GM12878 (cell line): ENCODE measurements around the gene CLK2. TPM values are rescaled to one million over a fixed set of nuclear protein-coding genes. Genes with fewer than 3 reads are reported as not detected.
A peak's percentile ranks its signal among the peaks of the same experiment; 100 is the strongest.

Source experiments
- ATAC-seq: fragments of 200-7000 bp; cut with Tn5 transposase; 3 replicates; pipeline ENCODE4 v1.9.1; 2020; ENCODE audit warnings: mild to moderate bottlenecking, moderate library complexity
- BruUV-seq: library from RNA; stranded (reverse); fragments of 400-500 nt; replicated peaks from 2 replicates; lab custom pipeline; 2021; lab: Mats Ljungman, UMichigan
- CTCF ChIA-PET: fragments of 300-600 bp; sonication (Branson Sonifier 250); formaldehyde crosslinking; extraction: SDS; loops from one replicate; lab custom pipeline; 2021; ENCODE audit warnings: inconsistent platforms; lab: Yijun Ruan, JAX
- POLR2A ChIA-PET: fragments of 350-600 bp; formaldehyde crosslinking; extraction: SDS; loops from one replicate; lab custom pipeline; 2021; ENCODE audit warnings: inconsistent platforms; lab: Charles Lee
- RAD21 ChIA-PET: fragments of 300-600 bp; sonication (Branson Sonifier 250); formaldehyde crosslinking; loops from one replicate; lab custom pipeline; 2023; ENCODE audit warnings: antibody characterized with exemption; ENCODE audit not compliant: unreplicated experiment; lab: Charles Lee
- SMC1A ChIA-PET: fragments of 300-600 bp; sonication (Branson Sonifier 250); formaldehyde crosslinking; loops from one replicate; lab custom pipeline; 2023; ENCODE audit not compliant: unreplicated experiment, uncharacterized antibody; lab: Charles Lee
- DNase-seq: peaks from one replicate; pipeline ENCODE4 v3.0.0-alpha.2; 2011; ENCODE audit warnings: low read depth, low spot score
- FAIRE-seq: peaks from 3 replicates; lab custom pipeline; 2011; peaks lifted over from hg19 to GRCh38; lab: Jason Lieb, UNC
- H2AFZ ChIP-seq: 2 replicates; pipeline ENCODE4 v1.6.0; 2011; ENCODE audit warnings: low read depth, low read length, control low read depth; ENCODE audit not compliant: control insufficient read depth
- H3K27ac ChIP-seq: 2 replicates; pipeline ENCODE4 v1.5.1; 2011; ENCODE audit warnings: control low read depth; ENCODE audit not compliant: control insufficient read depth, insufficient read depth
- H3K27me3 ChIP-seq, 2 experiments: replicated peaks in 1 of 2; 2 replicates each; pipeline versions ENCODE4 v1.6.0 to v1.6.1; 2011; ENCODE audit warnings: low read length in 1 of 2; ENCODE audit not compliant: control insufficient read depth in 2 of 2, insufficient read depth in 2 of 2
- H3K36me3 ChIP-seq, 2 experiments: 2 replicates each; pipeline ENCODE4 v1.5.1; 2011; ENCODE audit warnings: low read length in 1 of 2; ENCODE audit not compliant: control insufficient read depth in 2 of 2, insufficient read depth in 2 of 2
- H3K4me1 ChIP-seq: 2 replicates; pipeline ENCODE4 v1.6.1; 2011; ENCODE audit warnings: mild to moderate bottlenecking, low read length, moderate library complexity, mixed read lengths; ENCODE audit not compliant: control insufficient read depth, insufficient read depth
- H3K4me2 ChIP-seq: 2 replicates; pipeline ENCODE4 v1.6.0; 2011; ENCODE audit warnings: control low read depth; ENCODE audit not compliant: control insufficient read depth, insufficient read depth
- H3K4me3 ChIP-seq: fragments of 200-600 bp; sonication (generic); 2 replicates; pipeline ENCODE4 v1.5.1; 2016
- H3K79me2 ChIP-seq: 2 replicates; pipeline ENCODE4 v1.6.0; 2011; ENCODE audit warnings: low read length; ENCODE audit not compliant: control insufficient read depth, insufficient read depth
- H3K9ac ChIP-seq: 2 replicates; pipeline ENCODE4 v1.8.0; 2011; ENCODE audit warnings: low read length, control low read depth, mixed read lengths; ENCODE audit not compliant: control insufficient read depth, insufficient read depth
- H3K9me3 ChIP-seq: replicated peaks from 3 replicates; pipeline ENCODE4 v1.5.1; 2011; ENCODE audit warnings: mild to moderate bottlenecking, low read length; ENCODE audit not compliant: control insufficient read depth, insufficient read depth
- H4K20me1 ChIP-seq: 2 replicates; pipeline ENCODE4 v1.6.0; 2011; ENCODE audit not compliant: control insufficient read depth, insufficient read depth
- PKNOX1 ChIP-seq: fragments of 450-650 bp; IDR thresholded peaks from 2 replicates; pipeline ENCODE4 v1.6.1; 2016; ENCODE audit warnings: mild to moderate bottlenecking
- RAD21 ChIP-seq: IDR thresholded peaks from 2 replicates; pipeline ENCODE4 v1.6.1; 2011; ENCODE audit warnings: mild to moderate bottlenecking, low read depth, low read length, moderate library complexity; ENCODE audit not compliant: insufficient read depth
- REST ChIP-seq: IDR thresholded peaks from 2 replicates; pipeline ENCODE4 v1.6.1; 2012; ENCODE audit warnings: mild to moderate bottlenecking, low read depth, low read length
- SIN3A ChIP-seq: IDR thresholded peaks from 2 replicates; pipeline ENCODE4 v1.6.1; 2012; ENCODE audit warnings: low read depth, low read length, improper control_type of control experiment
- TAF1 ChIP-seq: IDR thresholded peaks from 2 replicates; pipeline ENCODE4 v1.6.1; 2011; ENCODE audit warnings: mild to moderate bottlenecking, low read depth, low read length, borderline replicate concordance
- ZNF207 ChIP-seq: fragments of 450-650 bp; IDR thresholded peaks from 2 replicates; pipeline ENCODE4 v1.6.1; 2014; ENCODE audit warnings: antibody characterized with exemption, mild to moderate bottlenecking, borderline replicate concordance
- ZNF217 ChIP-seq: fragments of 450-650 bp; IDR thresholded peaks from 2 replicates; pipeline ENCODE4 v1.6.1; 2017; ENCODE audit warnings: antibody characterized with exemption, mild to moderate bottlenecking
- WGBS: methylation state at CpG from one replicate; pipeline ENCODE4 v1.1.6; 2016; ENCODE audit warnings: low lambda C conversion rate; ENCODE audit not compliant: insufficient replicate concordance, insufficient coverage; ENCODE audit errors: missing lambda C conversion rate; 5-methylcytosine and 5-hydroxymethylcytosine counted together
- in situ Hi-C: fragments of 300-500 bp; cut with MboI; formaldehyde crosslinking; loops from 9 replicates; pipeline ENCODE4 v1.14.3; 2018; ENCODE audit warnings: mixed read lengths
- intact Hi-C: fragments of 100-400 bp; cut with micrococcal nuclease; formaldehyde crosslinking; loops from one replicate; pipeline ENCODE4 v1.14.2; 2022; ENCODE audit not compliant: unreplicated experiment
- polyA plus RNA-seq, 11 experiments: library from polyadenylated mRNA; depleted of rRNA in 4 of 11; unstranded in 6 of 11; stranded (reverse) in 5 of 11; fragments of >200 nt; fragmentation: Nextera tagmentation in 4 of 11; fragmentation: Illumina TruSeq in 1 of 11; extraction: Ambion mirVana in 4 of 11; extraction: Trizol in 1 of 11; gene quantifications; 1 replicate in 1 of 11; 2 replicates in 10 of 11; pipeline versions ENCODE4 v1.2.1 to v1.2.3, GENCODE V29; 2011 to 2016; ENCODE audit warnings: inconsistent platforms in 2 of 11, missing spikeins in 2 of 11, low read depth in 1 of 11
- total RNA-seq, 4 experiments: library from RNA; depleted of rRNA in 3 of 4; stranded (reverse); fragments of >200 nt in 3 of 4; fragmentation: Illumina TruSeq in 1 of 4; extraction: Trizol in 1 of 4; gene quantifications; 2 replicates each; pipeline versions ENCODE4 v1.2.1 to v1.2.3, GENCODE V29; 2013 to 2021
- TF ChIP-seq, protein P1 (sequence below): fragments of 150-350 bp; IDR thresholded peaks from 2 replicates; pipeline ENCODE4 v1.6.1; 2016; ENCODE audit warnings: low read depth, low read length
- TF ChIP-seq, protein P2 (sequence below), 3 experiments: IDR thresholded peaks in 2 of 3; conservative IDR thresholded peaks in 1 of 3; 2 replicates each; pipeline ENCODE4 v1.5.1; 2011; ENCODE audit warnings: low read depth in 3 of 3, low read length in 3 of 3, mild to moderate bottlenecking in 3 of 3, control low read depth in 2 of 3, moderate library complexity in 2 of 3, inconsistent platforms in 1 of 3, mixed read lengths in 1 of 3; ENCODE audit not compliant: control insufficient read depth in 2 of 3, insufficient read depth in 1 of 3; ENCODE audit errors: extremely low read depth in 1 of 3

CLK2 gene
- total and polyA plus RNA-seq, 10 of the 15 experiments (the other 5 are each of a cell fraction or from before 2014, with no cell fraction given), result 11.1 to 83.7 (median 36.7) TPM

GRCh38 chr1:155278689-155279160, 5.4 kb upstream of the CLK2 start (continued):
- TF ChIP-seq, protein P1, sequence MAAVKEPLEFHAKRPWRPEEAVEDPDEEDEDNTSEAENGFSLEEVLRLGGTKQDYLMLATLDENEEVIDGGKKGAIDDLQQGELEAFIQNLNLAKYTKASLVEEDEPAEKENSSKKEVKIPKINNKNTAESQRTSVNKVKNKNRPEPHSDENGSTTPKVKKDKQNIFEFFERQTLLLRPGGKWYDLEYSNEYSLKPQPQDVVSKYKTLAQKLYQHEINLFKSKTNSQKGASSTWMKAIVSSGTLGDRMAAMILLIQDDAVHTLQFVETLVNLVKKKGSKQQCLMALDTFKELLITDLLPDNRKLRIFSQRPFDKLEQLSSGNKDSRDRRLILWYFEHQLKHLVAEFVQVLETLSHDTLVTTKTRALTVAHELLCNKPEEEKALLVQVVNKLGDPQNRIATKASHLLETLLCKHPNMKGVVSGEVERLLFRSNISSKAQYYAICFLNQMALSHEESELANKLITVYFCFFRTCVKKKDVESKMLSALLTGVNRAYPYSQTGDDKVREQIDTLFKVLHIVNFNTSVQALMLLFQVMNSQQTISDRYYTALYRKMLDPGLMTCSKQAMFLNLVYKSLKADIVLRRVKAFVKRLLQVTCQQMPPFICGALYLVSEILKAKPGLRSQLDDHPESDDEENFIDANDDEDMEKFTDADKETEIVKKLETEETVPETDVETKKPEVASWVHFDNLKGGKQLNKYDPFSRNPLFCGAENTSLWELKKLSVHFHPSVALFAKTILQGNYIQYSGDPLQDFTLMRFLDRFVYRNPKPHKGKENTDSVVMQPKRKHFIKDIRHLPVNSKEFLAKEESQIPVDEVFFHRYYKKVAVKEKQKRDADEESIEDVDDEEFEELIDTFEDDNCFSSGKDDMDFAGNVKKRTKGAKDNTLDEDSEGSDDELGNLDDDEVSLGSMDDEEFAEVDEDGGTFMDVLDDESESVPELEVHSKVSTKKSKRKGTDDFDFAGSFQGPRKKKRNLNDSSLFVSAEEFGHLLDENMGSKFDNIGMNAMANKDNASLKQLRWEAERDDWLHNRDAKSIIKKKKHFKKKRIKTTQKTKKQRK, result no peak
- TF ChIP-seq ZNF217 (no peak), TAF1 (no peak)

DNA sequence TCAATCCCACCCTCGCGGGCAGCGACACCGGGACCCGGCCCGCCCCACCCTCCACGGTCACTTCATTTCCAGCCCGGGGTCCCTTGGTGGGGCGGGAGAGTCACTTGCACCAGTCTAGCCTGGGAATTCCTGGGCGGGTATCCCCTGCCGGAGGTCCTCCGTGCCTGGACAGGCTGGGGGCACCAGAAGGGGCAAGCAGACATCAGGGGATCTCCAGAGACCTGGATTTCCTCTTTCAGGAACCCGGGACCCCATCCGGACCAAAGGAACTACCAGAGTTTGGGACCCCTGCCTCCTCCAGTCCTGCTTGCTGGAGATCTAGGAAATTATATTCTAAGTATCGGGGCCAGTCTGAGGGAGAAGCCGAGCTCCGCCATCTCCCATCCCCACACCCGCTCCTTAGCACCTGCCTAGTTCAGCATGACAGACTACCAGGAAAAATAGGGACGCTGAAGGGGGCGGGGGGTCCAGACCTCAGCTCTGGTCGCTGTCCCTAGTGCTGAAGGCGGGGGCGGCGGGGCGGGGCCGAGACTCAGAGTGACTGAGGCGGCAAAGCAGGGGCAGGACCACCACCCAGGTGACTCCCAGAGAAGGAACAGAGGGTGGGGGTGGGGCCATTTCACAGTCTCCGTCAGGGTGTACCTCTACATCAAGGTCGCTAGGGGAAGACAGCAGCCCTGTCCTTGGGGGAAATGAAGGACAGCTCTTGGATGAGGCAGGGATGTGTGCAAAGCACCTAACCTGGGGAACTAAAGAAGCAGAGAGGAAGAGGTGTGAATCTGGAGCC, 4.8 kb upstream of the CLK2 start:
- in situ Hi-C loops, result no loop called here
- H2AFZ ChIP-seq, result peak overlapping the region; percentile 81
- WGBS, result 5% methylated on average over 28 of the region's 29 CpGs
- TF ChIP-seq PKNOX1 (peak; percentile 55; the same call in 1 of the 2 replicates), RAD21 (peak; percentile 40), ZNF207 (no peak), REST (peak; percentile 96), SIN3A (peak; percentile 81)
- TF ChIP-seq, protein P2, sequence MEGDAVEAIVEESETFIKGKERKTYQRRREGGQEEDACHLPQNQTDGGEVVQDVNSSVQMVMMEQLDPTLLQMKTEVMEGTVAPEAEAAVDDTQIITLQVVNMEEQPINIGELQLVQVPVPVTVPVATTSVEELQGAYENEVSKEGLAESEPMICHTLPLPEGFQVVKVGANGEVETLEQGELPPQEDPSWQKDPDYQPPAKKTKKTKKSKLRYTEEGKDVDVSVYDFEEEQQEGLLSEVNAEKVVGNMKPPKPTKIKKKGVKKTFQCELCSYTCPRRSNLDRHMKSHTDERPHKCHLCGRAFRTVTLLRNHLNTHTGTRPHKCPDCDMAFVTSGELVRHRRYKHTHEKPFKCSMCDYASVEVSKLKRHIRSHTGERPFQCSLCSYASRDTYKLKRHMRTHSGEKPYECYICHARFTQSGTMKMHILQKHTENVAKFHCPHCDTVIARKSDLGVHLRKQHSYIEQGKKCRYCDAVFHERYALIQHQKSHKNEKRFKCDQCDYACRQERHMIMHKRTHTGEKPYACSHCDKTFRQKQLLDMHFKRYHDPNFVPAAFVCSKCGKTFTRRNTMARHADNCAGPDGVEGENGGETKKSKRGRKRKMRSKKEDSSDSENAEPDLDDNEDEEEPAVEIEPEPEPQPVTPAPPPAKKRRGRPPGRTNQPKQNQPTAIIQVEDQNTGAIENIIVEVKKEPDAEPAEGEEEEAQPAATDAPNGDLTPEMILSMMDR (IDR thresholded peaks at IDR 0.05 in 2 of 3, conservative IDR thresholded peaks at IDR 0.05 in 1 of 3; ENCODE audit: control insufficient read depth in 2 of 3, extremely low read depth in 1 of 3, insufficient read depth in 1 of 3, low read depth in 3 of 3, low read length in 3 of 3), result peak; percentile 40 to 48 (median 41); a peak in 5 of 6 replicates

More for the DNA sequence above, 4.8 kb upstream of the CLK2 start:
- H3K27me3 ChIP-seq, result no peaks in the 10 kb centered on the region
- H3K27ac ChIP-seq, result no peak overlapping the region
- peaks cover 6% of the 10 kb centered on the region for H3K79me2 ChIP-seq
- ChIA-PET CTCF (interaction anchor here (0.6 to 1.8 kb wide), 9 partner anchors 8 to 46 kb away, joined by 3 to 10 read pairs (median 5); partner anchors contain the start of gene RUSC1), SMC1A (interaction anchor here (0.7 to 1.5 kb wide), 5 partner anchors 19 to 46 kb away, joined by 3 read pairs; partner anchors contain the start of gene RUSC1), RAD21 (interaction anchor here (2.2 kb wide), 1 partner anchor 45 kb away, joined by 13 read pairs; no protein-coding TSS in a partner anchor), POLR2A (interaction anchor here (0.5 to 1.6 kb wide), 5 partner anchors 20 to 814 kb away, joined by 3 to 5 read pairs (median 4); no protein-coding TSS in a partner anchor)
- no peaks in the 10 kb centered on the region for H4K20me1 ChIP-seq
- intact Hi-C loops, result loop anchor here (1.0 kb wide), 2 partner anchors 30 to 45 kb away; partner anchors contain the start of gene FDPS
- no peaks in the 10 kb centered on the region for H3K36me3 ChIP-seq
- peaks cover 13% of the 10 kb centered on the region for H3K4me1 ChIP-seq
- FAIRE-seq (no peak), ATAC-seq (peak; percentile 63), DNase-seq (no peak)
- peak overlapping the region; percentile 99 for H3K4me2 ChIP-seq
- no TSS peak for BruUV-seq
- H3K9me3 ChIP-seq, result no peaks in the 10 kb centered on the region
- peak overlapping the region; percentile 58; the same call in 1 of the 2 replicates for H3K9ac ChIP-seq
- H3K4me3 ChIP-seq, result peak overlapping the region; percentile 82
